ENCODE results near the gene UNC5C.

The UNC5C gene

DNA sequence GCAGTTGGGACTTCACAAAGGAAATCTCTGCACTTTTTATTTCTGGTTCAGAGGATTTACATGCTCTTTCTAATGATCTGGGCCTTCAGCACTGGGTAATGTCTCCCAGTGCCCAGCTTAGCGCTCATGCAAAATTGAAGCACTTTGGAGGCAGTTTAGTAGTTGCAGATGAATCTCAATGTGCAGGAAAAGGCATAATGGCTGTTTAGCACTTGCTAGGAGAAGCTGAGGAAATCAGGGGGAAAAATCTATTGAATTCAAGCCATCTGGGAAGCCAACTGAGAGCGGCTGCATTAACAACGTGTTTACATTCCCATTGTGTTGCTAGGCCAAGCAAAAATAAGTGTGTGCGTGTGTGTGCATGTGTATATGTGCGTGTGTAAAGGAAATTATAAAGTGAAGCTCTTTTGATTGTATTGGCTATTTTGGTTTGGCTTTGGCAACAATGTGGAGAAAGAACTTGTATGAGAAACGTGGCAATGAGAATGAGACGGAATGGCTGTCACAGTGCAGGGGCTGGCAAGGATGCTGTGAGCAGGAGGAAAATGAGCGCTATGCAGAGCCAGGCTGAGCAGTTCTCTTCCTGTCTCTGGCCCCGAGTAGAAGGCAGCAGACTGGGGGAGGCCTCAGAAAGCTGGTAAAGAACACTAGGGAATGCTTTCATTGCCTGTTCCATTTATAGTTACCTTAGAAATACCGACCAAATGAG is 231.5 kb downstream of the UNC5C start:
- DNase-seq: no peak

DNA sequence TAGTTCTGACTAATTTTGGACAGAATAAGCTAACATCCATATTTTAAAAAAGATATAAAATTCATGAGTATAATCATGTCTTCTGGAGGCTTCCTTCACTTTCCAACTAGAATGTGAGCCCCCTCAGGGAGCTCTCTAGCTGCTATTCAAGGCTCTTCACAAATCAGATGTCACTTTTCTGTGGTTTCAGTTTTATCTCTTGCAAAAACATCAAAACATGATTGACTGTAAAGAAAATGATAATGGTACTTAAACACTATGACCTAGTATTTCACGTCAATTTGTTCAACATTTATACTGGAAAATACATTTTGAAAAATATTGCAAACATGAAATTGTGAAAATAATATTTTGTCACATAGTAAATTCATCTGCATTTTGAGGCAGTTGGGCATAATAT is 234.2 kb downstream of the UNC5C start:
- no peak for DNase-seq

DNA sequence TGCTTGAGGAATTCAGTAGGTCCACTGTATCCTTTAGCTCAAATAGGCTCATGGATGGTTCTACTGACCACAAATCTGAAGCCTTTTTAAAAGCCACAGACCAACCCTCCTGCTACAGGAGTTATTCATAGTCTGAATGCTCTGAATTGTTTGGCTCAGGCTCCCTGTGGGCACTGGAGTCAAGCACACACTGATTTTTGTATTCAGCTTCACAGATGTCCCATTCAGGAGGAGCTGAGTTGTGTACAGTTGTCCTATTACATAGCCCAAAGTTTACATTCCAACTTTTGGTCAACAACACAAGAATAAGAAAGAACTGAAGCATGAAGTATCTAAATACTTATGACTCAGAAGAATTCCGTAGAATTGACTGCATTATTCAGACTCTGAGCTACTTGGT is 243.9 kb downstream of the UNC5C start:
- DNase-seq: no peak

DNA sequence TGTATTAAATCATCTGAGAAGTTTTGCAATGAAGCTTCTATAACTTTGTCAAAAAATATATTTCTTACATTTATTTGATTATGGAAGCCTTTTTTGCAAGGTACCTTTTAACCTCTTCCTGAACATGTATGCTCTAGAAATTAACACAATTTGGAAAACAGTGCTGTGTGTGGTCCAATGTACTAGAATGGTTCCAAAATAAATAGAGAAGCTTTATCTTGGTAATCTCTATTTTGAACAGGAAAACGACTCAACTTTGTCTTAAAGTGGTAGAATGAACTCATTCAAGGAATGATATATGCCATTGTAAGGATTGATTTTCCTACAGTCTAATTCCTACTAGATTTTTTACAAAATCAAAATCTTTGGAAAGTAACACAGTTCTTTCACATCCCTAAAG is 248.5 kb downstream of the UNC5C start:
- DNase-seq: no peak

DNA sequence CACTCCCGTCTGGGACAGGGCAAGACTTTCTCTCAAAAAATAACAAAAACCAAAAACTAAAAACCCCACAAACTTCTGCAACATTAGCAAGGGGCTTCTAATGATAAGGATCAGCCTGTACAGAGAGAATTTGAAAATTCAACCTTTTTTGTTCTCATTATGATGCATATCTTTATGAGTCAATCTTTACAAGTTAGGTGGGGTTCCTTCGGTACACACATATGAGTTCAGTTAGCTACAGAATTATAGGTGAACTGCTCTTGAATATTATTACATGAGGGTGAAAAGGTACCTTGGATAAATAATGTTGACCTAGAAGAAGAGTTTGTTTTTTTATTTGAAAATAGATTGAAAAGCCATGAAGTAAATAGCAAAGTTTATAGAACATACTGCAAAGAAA is 252.7 kb downstream of the UNC5C start:
- no peak for DNase-seq

DNA sequence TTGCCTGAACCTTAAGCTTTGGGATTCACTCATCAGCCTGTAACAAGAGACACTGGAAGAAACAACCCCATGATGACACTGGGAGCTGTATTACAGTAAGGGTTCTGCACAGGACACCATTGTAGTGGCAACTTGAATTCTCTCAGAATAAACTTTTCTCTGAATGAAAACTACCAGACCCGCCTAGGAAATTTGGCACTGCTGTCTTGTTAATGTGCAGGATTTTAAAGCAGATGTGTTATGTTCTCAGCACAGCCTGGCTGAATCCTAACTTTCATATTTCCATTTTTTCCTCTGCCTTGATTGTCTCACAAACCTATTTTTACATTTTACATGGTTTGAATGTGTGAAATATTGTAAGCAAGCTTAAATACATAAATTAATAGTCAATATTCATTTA is 253.6 kb downstream of the UNC5C start:
- DNase-seq: no peak

DNA sequence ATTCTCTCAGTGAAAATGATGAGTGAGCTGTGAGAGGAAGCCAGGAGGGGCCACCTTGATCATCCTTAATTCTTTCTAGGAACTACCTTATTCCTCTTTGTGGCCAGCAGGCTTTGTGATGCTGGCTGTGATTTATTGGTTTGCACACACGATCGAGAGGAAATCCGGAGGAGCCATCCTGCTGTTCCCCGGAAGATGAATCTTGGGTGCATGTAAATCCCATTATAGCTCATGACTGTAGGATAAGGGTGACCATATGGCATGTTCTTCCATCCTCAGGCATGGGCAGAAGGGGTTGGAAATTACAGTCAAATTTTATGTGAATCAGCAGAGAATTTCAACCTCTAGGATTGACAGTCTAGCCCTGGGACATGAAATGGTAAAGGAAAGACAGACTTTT is 254.5 kb downstream of the UNC5C start:
- DNase-seq: no peak

DNA sequence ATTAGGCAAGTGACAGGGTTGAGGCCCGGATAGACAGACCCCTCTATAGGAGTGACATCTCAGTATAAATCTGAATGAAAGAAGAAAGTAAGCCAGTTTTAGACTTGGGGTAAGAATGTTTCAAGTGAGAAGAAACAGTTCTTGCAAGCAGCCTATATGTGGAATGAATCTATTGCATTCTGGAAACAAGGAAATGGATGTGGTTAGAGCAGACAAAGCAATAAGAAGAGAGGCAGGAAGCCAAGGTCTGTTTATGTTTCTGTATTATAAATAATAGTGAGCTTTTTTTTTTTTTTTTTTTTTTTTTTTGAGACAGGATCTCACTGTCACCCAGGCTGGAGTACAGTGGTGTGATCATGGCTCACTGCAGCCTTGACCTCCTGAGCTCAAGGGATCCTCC is 255.8 kb downstream of the UNC5C start:
- DNase-seq: no peak

DNA sequence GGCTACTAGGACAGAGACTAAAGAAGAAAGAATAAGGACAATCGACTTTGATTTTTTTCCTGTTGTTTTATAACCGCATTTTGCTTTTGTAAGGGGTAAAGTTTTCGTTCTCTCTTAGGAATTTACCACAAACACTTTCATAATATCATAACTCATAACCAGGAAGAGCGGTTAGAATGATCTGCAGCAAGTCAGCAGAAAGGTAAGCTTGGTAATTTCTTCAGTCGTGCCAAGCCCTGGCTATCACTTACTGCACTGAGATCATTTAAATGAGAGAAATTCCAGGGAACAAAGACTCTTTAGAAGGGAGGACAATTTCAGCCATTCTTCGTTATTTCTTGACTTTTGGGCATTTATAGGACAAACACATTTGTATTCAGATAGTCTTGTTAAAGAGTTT is 258.1 kb downstream of the UNC5C start:
- DNase-seq: no peak

DNA sequence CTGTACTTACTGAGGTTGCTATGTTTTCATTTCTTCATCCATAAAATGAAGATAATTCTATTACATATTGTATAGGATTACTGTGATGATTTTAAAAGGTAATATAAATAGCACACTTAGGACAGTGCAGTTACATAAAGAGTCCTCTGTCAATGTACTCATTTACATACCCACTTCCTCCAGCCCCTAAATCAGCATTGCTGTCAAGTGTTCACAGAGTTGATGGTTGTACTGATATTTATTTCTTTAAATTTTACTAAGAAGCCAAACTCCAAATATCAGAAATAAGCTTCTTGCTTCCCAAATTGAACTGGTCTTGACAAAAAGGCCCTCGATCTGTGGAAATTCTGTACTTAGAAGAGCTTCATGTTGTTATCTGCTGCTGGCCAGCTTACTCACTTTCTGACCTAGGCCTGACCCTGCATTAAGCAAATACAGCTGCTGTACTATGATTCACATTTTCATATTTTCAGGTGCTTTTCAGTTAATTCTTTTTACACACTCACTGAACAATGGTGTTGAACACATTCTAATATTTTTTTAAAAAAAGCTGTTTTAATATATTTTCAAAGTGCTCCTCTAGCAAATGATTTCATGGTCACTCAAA is 259.6 kb downstream of the UNC5C start:
- DNase-seq: no peak

DNA sequence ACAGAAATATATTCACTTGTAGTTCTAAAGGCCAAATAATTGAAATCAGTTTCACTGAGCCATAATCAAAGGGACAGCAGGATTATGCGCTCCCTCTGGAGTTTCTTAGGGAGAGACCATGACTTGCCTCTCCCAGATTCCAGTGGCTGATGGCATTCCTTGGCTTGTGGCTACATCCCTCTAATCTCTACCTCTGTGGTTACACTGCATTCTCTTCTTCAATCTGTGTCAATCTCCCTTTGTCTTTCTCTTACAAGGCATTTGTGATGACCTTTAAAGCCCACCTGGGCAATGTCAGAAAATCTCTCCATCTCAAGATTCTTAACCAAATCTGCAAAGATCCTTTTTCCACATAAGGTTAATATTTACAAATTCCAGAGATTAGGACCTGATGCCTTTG is 260.2 kb downstream of the UNC5C start:
- DNase-seq: no peak

DNA sequence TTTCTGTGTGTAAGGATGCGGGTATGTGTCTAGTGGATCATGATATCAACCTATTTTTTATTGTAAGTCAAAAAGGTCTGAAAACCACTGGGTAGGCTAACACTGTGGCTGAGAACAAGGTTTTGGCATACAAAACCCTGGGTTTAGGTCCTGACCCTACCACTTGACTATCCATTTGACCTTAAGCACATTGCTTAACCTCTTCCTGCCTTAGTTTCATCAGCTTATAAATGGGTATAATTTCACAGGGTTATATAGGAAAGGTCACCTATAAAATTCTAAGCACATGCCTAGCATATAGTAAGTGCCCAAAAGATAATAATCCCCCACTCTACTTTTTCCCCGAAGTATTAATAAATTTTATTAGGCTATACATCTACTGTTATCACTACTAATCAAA is 263.0 kb downstream of the UNC5C start:
- no peak for DNase-seq

DNA sequence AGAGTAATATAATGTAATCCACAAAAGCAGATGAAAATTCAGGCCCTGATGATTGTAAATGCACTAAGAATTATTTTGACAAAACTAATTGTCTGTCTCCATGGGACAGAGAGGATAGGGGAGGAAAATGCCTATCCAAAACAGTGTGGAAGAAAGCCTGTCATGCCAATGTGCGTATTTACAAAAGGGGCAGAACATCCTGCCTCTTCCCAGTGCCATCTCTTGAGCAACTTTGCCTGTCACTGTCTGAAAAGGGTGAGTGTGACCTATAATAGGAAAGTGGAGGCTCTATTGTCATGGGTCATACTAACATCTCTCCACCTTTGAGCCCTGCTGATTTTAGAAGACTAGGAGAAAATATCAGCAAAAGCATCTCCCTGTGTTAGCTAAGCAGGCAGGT is 264.1 kb downstream of the UNC5C start:
- DNase-seq: no peak

DNA sequence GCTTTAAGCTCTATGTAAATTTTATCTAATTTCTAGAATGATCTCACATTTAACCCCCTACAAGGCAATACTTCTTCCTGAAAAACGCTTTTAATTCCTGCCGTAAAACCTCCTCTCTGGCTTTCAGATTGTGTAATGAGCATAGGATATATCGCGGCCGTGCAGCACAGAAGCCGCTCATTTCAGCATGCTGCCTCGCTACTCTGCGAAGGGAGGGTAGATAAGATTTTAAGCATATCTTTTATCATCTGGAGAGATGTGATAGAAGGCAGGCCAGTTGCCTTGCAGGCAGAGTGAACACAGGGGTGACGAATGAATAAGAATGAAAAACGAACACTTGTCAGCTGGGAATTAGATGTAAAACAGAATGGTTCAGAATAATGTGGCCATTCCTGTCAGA is 265.5 kb downstream of the UNC5C start:
- no peak for DNase-seq

DNA sequence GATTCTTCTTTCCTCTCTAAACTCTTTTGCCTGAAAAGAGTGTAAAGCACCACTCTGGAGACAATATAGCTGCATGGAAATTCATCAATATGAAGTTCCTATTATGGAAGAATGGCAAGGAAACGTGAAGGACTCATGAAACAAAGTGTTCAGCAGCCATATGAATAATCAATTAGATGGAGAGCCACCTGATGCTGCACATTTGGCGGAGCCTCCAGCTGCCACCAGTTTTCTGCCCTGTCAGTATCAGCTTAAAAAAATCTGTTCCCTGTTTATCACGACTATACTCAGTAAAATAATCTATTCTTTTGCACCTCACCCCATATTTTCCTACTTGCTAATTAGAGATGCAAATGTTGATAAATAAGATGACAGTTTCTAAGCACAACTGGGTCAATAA is 276.0 kb downstream of the UNC5C start:
- no peak for DNase-seq

DNA sequence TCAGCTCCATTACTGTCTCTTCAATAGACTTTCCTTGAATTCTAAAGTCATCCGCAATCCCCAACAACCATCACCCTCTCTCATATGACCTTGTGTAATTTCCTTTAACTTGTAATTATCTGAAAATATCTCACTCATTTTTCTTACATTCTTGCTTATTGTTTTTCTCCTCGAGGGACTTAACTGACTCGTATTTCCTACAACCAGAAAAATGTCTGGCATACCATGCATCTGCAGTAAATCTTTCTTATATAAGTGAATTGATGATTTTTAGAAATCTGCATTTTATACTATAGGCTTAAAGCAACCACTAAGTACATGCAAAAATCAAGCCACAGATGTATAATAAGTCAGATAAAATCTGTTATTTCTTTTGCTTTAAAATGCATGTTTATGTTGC is 276.7 kb downstream of the UNC5C start:
- DNase-seq: no peak

DNA sequence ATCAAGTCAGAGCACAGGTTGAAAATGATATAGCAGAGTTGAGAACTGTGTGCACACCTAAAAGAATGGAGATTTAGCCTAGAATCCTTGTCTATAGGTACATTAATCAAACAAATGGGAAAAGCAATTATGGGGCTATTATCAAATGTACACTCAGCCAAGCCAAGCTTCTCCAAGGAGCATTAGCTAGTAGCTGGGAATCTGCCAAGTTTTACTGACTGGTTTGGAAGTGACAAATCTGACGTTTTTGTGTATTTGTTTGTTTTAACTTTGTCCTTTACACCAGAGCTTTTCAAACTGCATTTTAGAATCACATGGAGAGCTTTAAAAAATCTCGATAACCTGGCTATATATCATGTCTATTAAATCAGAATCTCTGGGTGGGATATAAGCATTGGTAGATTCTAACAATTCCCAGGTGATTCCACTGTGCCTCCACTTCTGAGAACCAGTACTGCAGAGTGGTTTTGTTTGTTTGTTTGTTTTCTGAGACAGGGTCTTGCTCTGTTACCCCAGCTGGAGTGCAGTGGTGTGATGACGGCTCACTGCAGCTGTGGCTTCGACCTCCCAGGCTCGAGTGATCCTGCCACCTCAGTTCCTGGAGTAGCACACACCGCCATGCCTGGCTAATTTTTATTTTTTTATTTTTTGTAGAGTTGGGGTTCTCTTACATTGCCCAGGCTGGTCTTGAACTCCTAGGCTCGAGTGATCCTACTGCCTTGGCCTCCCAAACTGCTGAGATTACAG is 279.8 kb downstream of the UNC5C start:
- DNase-seq: no peak

DNA sequence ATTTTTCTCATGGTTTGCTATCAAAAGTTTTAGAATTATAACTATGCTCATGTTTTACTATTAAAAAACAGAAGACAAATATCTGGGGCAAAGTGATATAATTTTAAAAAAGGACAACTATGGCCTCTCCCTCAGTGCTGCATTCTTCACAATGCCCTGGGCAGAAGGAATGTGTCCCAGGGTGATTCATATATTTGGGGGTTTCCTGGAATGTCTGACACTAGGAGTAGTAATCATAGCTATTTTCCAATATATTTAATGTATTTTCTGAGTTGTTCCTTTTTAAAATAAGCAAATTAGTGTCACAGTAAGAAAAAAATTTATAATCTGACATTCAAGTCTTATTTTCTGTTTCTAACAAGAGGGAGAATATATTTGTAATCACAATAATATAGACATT is 281.7 kb downstream of the UNC5C start:
- DNase-seq: no peak

DNA sequence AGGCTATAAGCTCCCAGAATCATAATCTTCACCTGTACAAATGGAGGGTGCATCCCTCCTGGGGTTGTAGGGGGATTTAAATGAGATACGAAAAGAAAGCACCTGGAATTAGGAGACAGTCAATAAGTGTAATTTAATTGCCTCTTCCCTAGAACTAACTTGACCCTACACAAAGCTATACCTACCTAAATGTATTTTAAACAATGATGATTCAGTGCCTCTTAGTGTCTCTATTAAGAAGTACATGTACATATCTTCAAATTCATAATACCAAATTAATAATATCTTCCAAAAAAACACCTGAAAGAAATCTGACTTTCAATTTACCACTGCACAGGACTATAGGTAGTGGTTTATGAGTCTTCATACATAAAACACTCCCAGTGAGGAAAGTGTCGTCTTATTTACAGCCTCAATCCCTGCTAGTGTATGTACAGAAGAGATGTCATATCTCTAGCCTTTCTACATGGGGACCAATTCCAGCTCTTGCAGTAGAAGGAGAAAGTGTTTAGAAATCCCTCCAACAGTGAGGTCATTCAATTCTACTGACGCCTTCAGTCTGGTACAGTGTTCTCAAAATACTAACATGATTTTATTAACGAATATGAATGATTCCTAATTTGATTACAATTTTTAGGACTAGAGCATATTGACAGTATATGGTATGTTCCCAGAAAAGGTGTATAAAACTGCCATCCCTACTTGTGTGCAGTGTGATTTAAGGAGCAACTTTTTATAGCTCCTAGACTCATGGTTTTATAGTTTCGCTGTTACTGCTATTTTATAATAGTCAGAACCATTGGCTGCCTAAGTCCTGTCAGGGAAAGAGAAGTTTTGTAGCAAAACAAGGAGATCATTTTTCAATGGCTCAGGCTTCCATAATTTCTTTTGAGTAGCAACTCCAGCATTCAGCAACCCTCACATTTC is 282.7 kb downstream of the UNC5C start:
- no peak for DNase-seq

DNA sequence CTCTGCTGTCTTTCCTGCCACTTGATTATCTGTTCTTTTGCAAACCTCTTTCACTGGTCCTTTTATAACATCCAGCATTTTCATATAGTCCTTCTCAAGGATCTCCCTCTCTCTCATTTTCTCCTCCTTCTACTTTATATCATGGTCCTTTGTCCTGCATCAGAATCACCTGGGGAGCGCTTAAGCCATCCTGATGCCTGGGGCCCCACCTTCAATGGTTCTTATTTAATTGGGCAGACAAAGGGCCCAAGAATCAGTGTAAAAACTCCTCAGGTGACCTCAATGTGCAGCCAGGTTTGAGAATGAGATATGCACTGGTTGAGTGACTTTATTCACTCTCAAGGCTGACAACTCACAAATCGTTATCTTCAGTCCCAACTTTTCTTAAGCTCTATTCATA is 283.9 kb downstream of the UNC5C start:
- no peak for DNase-seq

DNA sequence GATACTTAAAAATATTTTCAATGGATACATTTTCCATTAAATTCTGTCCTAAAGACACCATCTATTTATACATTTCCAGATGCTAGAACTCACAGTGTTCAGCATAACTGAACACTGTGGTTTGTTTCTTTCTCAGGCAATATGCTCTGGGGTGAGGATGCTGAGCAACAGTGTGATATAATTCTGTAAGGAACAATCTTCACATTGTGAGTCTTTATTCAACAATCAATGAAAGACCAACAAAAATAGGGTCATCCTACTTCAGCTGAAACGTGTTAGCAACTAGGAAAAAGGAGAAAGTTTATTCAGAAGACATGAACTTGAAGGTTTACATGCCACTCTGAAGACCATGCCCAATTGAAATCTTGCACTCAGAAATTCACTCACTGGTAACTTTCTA is 284.8 kb downstream of the UNC5C start:
- no peak for DNase-seq

DNA sequence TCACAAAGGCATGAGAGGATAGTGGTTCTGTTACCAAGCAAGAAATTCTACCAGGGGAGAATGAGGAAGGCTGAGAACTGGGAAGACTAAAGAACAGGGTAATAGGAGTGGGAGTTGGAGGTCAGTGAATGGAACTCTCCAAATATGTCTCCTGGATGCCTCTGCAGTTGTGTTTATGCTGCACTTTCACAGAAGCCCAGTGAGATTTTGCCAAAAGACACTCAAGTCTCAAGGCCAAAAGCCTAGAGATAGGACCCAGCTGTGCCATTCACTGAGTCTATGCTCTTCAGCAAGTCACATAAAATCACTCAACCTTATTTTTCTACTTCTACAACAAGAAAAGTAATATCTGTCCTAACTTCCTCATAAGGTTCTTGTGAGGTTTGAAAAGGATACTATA is 285.4 kb downstream of the UNC5C start:
- no peak for DNase-seq

DNA sequence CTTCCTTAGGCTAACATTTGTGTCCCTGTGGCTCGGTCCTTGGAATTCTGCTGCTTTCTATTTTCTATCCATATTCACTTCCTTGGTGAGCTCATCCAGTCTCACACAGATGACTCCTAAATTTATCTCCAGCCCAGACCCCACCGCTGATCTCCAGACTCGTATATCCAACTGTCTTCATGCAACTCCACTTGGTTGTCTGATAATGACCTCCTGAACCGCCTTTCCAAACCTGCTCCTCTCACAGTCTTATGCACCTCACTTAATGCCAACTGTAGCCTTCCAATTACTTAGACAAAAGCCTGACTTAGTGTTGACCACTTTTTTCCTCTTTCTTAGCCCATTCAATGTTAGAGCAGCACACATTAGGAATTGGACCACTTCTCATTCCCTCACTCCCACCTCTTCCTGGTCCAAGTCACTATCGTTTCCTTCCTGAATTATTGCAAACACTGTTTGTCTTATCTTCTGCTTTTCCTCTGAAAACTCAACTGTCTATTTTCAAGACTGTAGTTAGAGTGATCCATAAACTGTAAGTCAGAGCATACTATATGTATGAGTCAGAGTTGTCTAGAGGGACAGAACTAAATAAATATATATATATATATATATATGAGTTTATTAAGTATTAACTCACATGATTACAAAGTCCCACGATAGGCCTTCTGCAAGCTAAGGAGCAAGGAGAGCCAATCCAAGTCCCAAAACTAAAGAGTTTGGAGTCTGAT is 292.5 kb downstream of the UNC5C start:
- no peak for DNase-seq

Data from activated CD8-positive, alpha-beta memory T cell treated with anti-CD3 and anti-CD28 coated beads, Interleukin-2, amount 50 U/mL, for 4 hours (primary cell).